H9 (cell line): ENCODE measurements around the gene PRPH. TPM values are rescaled to one million over a fixed set of nuclear protein-coding genes. Genes with fewer than 3 reads are reported as not detected.

Source experiments
- DNase-seq: peaks from one replicate; pipeline ENCODE4 v3.0.0-alpha.2; 2017
- H2AFZ ChIP-seq: one replicate; pipeline ENCODE4 v1.6.1; 2013; ENCODE audit warnings: mild to moderate bottlenecking, low read length, control low read depth, moderate library complexity
- H2AK5ac ChIP-seq: 2 replicates; pipeline ENCODE4 v1.6.1; 2013; ENCODE audit warnings: low read length, control low read depth, mixed read lengths; ENCODE audit not compliant: insufficient read length
- H2BK120ac ChIP-seq: one replicate; pipeline ENCODE4 v1.6.1; 2013; ENCODE audit warnings: low read depth, mild to moderate bottlenecking, low read length, control low read depth, inconsistent platforms; ENCODE audit not compliant: poor library complexity, severe bottlenecking
- H2BK12ac ChIP-seq: 2 replicates; pipeline ENCODE4 v1.6.1; 2013; ENCODE audit warnings: low read length, control low read depth, mixed read lengths, low read depth; ENCODE audit not compliant: insufficient read length
- H2BK15ac ChIP-seq: 2 replicates; pipeline ENCODE4 v1.6.1; 2013; ENCODE audit warnings: low read depth, low read length, control low read depth
- H2BK20ac ChIP-seq: one replicate; pipeline ENCODE4 v1.6.1; 2013; ENCODE audit warnings: low read depth, mild to moderate bottlenecking, low read length, control low read depth, inconsistent platforms; ENCODE audit not compliant: poor library complexity, severe bottlenecking
- H2BK5ac ChIP-seq: 2 replicates; pipeline ENCODE4 v1.6.1; 2013; ENCODE audit warnings: low read length, control low read depth, mixed read lengths; ENCODE audit not compliant: insufficient read length
- H3K14ac ChIP-seq: 2 replicates; pipeline ENCODE4 v1.6.1; 2013; ENCODE audit warnings: low read length, control low read depth; ENCODE audit not compliant: insufficient read depth
- H3K18ac ChIP-seq: 2 replicates; pipeline ENCODE4 v1.6.1; 2013; ENCODE audit warnings: low read depth, mild to moderate bottlenecking, mixed read lengths, low read length, control low read depth; ENCODE audit not compliant: insufficient read length
- H3K23ac ChIP-seq: 2 replicates; pipeline ENCODE4 v1.6.1; 2013; ENCODE audit warnings: low read length, control low read depth, mixed read lengths, low read depth; ENCODE audit not compliant: insufficient read length
- H3K23me2 ChIP-seq: 2 replicates; pipeline ENCODE4 v1.6.1; 2013; ENCODE audit warnings: low read depth, mild to moderate bottlenecking, mixed read lengths, low read length, control low read depth; ENCODE audit not compliant: insufficient read length, poor library complexity, severe bottlenecking
- H3K27ac ChIP-seq: 2 replicates; pipeline ENCODE4 v1.5.1; 2013; ENCODE audit warnings: low read length, control low read depth, mixed read lengths, low read depth; ENCODE audit not compliant: insufficient read length
- H3K27me3 ChIP-seq: 2 replicates; pipeline ENCODE4 v1.6.1; 2013; ENCODE audit warnings: low read length, control low read depth, inconsistent platforms; ENCODE audit not compliant: insufficient read depth
- H3K4ac ChIP-seq: 2 replicates; pipeline ENCODE4 v1.6.1; 2013; ENCODE audit warnings: low read depth, mild to moderate bottlenecking, control low read depth, inconsistent platforms, low read length, moderate library complexity
- H3K4me1 ChIP-seq: 2 replicates; pipeline ENCODE4 v1.6.1; 2013; ENCODE audit warnings: low read length, control low read depth, inconsistent platforms; ENCODE audit not compliant: insufficient read depth
- H3K4me2 ChIP-seq: 2 replicates; pipeline ENCODE4 v1.6.1; 2013; ENCODE audit warnings: low read length, control low read depth, mixed read lengths; ENCODE audit not compliant: insufficient read length, insufficient read depth
- H3K56ac ChIP-seq: 2 replicates; pipeline ENCODE4 v1.6.1; 2013; ENCODE audit warnings: low read depth, mild to moderate bottlenecking, mixed read lengths, low read length, control low read depth; ENCODE audit not compliant: insufficient read length
- H3K79me1 ChIP-seq: 2 replicates; pipeline ENCODE4 v1.6.1; 2013; ENCODE audit warnings: low read depth, mild to moderate bottlenecking, moderate library complexity, low read length, control low read depth, inconsistent platforms; ENCODE audit not compliant: insufficient read depth, poor library complexity, severe bottlenecking
- H3K79me2 ChIP-seq: 2 replicates; pipeline ENCODE4 v1.6.1; 2013; ENCODE audit warnings: low read length, control low read depth, inconsistent platforms; ENCODE audit not compliant: insufficient read depth
- H3K9ac ChIP-seq: 2 replicates; pipeline ENCODE4 v1.6.1; 2013; ENCODE audit warnings: low read length, control low read depth, mixed read lengths; ENCODE audit not compliant: insufficient read length; ENCODE audit errors: extremely low read depth
- H3K9me3 ChIP-seq: one replicate; pipeline ENCODE4 v1.6.1; 2013; ENCODE audit warnings: low read depth, low read length, inconsistent platforms; ENCODE audit not compliant: control insufficient read depth
- H3T11ph ChIP-seq: one replicate; pipeline ENCODE4 v1.6.1; 2013; ENCODE audit warnings: mild to moderate bottlenecking, low read length, control low read depth, inconsistent platforms
- H4K20me1 ChIP-seq: one replicate; pipeline ENCODE4 v1.6.1; 2013; ENCODE audit not compliant: control insufficient read depth, insufficient read length, insufficient read depth
- H4K5ac ChIP-seq: 2 replicates; pipeline ENCODE4 v1.6.1; 2013; ENCODE audit warnings: low read depth, mild to moderate bottlenecking, mixed read lengths, low read length, control low read depth; ENCODE audit not compliant: insufficient read length
- H4K8ac ChIP-seq: replicated peaks from 2 replicates; pipeline ENCODE4 v1.6.1; 2013; ENCODE audit warnings: low read length, control low read depth, mixed read lengths, low read depth; ENCODE audit not compliant: insufficient read length
- H4K91ac ChIP-seq: 2 replicates; pipeline ENCODE4 v1.6.1; 2013; ENCODE audit warnings: low read depth, mild to moderate bottlenecking, moderate library complexity, mixed read lengths, low read length, control low read depth; ENCODE audit not compliant: insufficient read length
- H3K27ac Mint-ChIP-seq, 3 experiments: 2 replicates in 2 of 3; 3 replicates in 1 of 3; pipeline ENCODE4 v1.8.0; 2020 to 2021; ENCODE audit warnings: mixed read lengths in 3 of 3, mild to moderate bottlenecking in 1 of 3, moderate library complexity in 1 of 3
- H3K27me3 Mint-ChIP-seq: 2 replicates; pipeline ENCODE4 v1.8.0; 2021; ENCODE audit warnings: low read depth, mild to moderate bottlenecking, moderate library complexity, mixed read lengths
- H3K36me3 Mint-ChIP-seq, 3 experiments: 2 replicates in 2 of 3; 3 replicates in 1 of 3; pipeline ENCODE4 v1.8.0; 2020 to 2021; ENCODE audit warnings: low read depth in 3 of 3, mixed read lengths in 3 of 3; ENCODE audit not compliant: insufficient read depth in 1 of 3
- H3K4me1 Mint-ChIP-seq, 2 experiments: 2 replicates each; pipeline ENCODE4 v1.8.0; 2020; ENCODE audit warnings: mixed read lengths in 2 of 2
- H3K4me3 Mint-ChIP-seq, 2 experiments: 2 replicates in 1 of 2; 3 replicates in 1 of 2; pipeline ENCODE4 v1.8.0; 2020 to 2021; ENCODE audit warnings: mild to moderate bottlenecking in 2 of 2, mixed read lengths in 2 of 2, moderate library complexity in 1 of 2
- H3K9me3 Mint-ChIP-seq, 2 experiments: 2 replicates in 1 of 2; 3 replicates in 1 of 2; pipeline ENCODE4 v1.8.0; 2020; ENCODE audit warnings: mild to moderate bottlenecking in 2 of 2, mixed read lengths in 2 of 2, moderate library complexity in 1 of 2
- WGBS: extraction: QIAGEN DNeasy Blood & Tissue Kit; methylation state at CpG from one replicate; pipeline ENCODE4 v1.1.7; 2013; ENCODE audit warnings: missing lambda C conversion rate, low lambda C conversion rate, mixed read lengths; ENCODE audit not compliant: insufficient read length; ENCODE audit errors: extremely low coverage; 5-methylcytosine and 5-hydroxymethylcytosine counted together
- total RNA-seq: library from RNA; stranded (reverse); gene quantifications from 2 replicates; pipeline ENCODE4 v1.2.1, GENCODE V29; 2021
- TF ChIP-seq, protein P1 (sequence below): fragments of 200-600 bp; sonication (generic); conservative IDR thresholded peaks from 3 replicates; pipeline ENCODE4 v1.8.0; 2021; ENCODE audit warnings: antibody characterized with exemption, mild to moderate bottlenecking

The PRPH gene
- total RNA-seq, 1 experiment from 2014 or later: 1.1 TPM

DNA sequence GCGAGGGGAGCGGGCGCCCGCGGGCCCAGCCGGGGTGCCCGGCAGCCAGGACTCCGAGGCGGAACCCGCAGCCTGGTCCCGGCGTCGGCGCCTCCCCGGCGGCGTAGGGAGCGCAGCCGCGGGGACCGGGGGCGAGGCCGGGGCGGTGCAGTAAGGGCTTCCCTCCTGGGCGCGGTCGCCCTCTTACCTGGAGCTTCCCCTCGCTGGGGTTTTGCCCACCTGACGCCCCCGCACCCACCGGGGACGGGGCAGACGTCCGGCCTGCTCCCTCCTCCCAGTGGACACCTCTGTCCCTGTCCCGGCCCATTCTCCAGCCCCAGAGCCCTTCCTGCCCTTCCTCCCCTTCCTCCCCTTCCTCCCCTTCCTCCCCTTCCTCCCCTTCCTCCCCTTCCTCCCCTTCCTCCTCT lies 30.5 kb upstream of the PRPH start:
- Histone ChIP-seq H3K9me3 (no peaks in the 10 kb centered on the region), H3K23ac (no peak overlapping the region), H4K20me1 (no peaks in the 10 kb centered on the region), H3K56ac (no peak overlapping the region), H2BK20ac (no peak overlapping the region), H3K79me1 (peaks cover 7% of the 10 kb centered on the region), H4K8ac (no peak overlapping the region), H2BK5ac (no peak overlapping the region), H2AK5ac (no peak overlapping the region), H3K4ac (no peak overlapping the region), H2BK12ac (no peak overlapping the region), H2BK15ac (no peak overlapping the region), H3T11ph (no peak overlapping the region), H3K23me2 (peaks cover 8% of the 10 kb centered on the region), H3K27me3 (no peaks in the 10 kb centered on the region), H3K14ac (peak overlapping the region; percentile 72; the same call in 1 of the 2 replicates), H3K4me2 (peak overlapping the region; percentile 72), H3K79me2 (peaks cover 26% of the 10 kb centered on the region; the same call in 1 of the 2 replicates), H2AFZ (no peak overlapping the region), H3K27ac (no peak overlapping the region), H4K91ac (no peak overlapping the region), H3K9ac (peak overlapping the region; percentile 65), H3K18ac (no peak overlapping the region), H2BK120ac (no peak overlapping the region), H4K5ac (no peak overlapping the region), H3K4me1 (peaks cover 3% of the 10 kb centered on the region; the same call in 1 of the 2 replicates)
- peaks cover 24 to 41% (median 34%) of the 10 kb centered on the region in 3 experiments; a peak in 6 of 7 replicates for H3K36me3 Mint-ChIP-seq
- DNase-seq: no peak
- TF ChIP-seq, protein P1, sequence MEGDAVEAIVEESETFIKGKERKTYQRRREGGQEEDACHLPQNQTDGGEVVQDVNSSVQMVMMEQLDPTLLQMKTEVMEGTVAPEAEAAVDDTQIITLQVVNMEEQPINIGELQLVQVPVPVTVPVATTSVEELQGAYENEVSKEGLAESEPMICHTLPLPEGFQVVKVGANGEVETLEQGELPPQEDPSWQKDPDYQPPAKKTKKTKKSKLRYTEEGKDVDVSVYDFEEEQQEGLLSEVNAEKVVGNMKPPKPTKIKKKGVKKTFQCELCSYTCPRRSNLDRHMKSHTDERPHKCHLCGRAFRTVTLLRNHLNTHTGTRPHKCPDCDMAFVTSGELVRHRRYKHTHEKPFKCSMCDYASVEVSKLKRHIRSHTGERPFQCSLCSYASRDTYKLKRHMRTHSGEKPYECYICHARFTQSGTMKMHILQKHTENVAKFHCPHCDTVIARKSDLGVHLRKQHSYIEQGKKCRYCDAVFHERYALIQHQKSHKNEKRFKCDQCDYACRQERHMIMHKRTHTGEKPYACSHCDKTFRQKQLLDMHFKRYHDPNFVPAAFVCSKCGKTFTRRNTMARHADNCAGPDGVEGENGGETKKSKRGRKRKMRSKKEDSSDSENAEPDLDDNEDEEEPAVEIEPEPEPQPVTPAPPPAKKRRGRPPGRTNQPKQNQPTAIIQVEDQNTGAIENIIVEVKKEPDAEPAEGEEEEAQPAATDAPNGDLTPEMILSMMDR: no peak
- no CpG with 5 or more reads among the region's 35 CpGs for WGBS
- no peaks in the 10 kb centered on the region for H3K9me3 Mint-ChIP-seq
- H3K27ac Mint-ChIP-seq: no peak overlapping the region
- H3K4me1 Mint-ChIP-seq: peaks cover 30 to 46% of the 10 kb centered on the region in 2 experiments
- H3K27me3 Mint-ChIP-seq: no peaks in the 10 kb centered on the region; the same call in 1 of the 2 replicates
- peak overlapping the region; percentile 95 for H3K4me3 Mint-ChIP-seq
